Body of pancreas (tissue), 4 donors: ENCODE data around the gene RLN1.

ENCODE experiments used
- POLR2A ChIP-seq, 3 donors: fragments of 450-650 bp; IDR thresholded peaks; one replicate each; pipeline ENCODE4 v1.6.1; 2016; ENCODE audit warnings: antibody characterized with exemption in 3 of 3, mild to moderate bottlenecking in 2 of 3
- TF ChIP-seq, protein P1 (sequence below), 7 experiments: fragments of 450-650 bp in 4 of 7; fragments of 200-600 bp in 3 of 7; sonication (generic) in 3 of 7; IDR thresholded peaks; one replicate each; pipeline ENCODE4 v1.5.1; 2016 to 2019; ENCODE audit warnings: antibody characterized with exemption in 7 of 7

DNA sequence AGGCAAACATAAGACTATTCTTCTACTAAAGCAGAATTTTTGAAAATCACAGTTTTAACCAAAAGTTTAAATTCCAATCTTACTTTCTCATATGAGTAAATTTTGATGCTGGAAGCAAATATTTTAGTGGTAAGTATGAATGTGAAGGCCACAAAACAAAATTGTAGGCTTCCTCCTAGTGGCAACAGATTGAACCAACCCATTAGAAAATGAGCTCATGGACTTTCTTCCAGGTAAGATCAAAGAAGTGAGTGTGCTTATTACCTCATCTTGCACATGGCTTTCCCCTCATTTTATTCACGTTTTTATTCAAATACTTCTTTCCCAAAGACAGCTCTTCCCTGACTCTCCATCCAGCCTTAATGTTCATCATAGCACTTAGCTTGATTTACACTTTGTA is 18.6 kb downstream of the RLN1 start:
- TF ChIP-seq, protein P1, sequence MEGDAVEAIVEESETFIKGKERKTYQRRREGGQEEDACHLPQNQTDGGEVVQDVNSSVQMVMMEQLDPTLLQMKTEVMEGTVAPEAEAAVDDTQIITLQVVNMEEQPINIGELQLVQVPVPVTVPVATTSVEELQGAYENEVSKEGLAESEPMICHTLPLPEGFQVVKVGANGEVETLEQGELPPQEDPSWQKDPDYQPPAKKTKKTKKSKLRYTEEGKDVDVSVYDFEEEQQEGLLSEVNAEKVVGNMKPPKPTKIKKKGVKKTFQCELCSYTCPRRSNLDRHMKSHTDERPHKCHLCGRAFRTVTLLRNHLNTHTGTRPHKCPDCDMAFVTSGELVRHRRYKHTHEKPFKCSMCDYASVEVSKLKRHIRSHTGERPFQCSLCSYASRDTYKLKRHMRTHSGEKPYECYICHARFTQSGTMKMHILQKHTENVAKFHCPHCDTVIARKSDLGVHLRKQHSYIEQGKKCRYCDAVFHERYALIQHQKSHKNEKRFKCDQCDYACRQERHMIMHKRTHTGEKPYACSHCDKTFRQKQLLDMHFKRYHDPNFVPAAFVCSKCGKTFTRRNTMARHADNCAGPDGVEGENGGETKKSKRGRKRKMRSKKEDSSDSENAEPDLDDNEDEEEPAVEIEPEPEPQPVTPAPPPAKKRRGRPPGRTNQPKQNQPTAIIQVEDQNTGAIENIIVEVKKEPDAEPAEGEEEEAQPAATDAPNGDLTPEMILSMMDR (IDR thresholded peaks at IDR 0.05), result no peak
- no peak for TF ChIP-seq POLR2A (IDR thresholded peaks at IDR 0.05)
